HCT116 (cell line): ENCODE data around the gene OTUD7B. TPM values are rescaled to one million over a fixed set of nuclear protein-coding genes. Genes with fewer than 3 reads are reported as not detected.

Source experiments
- ATAC-seq: fragments of 200-7000 bp; cut with Tn5 transposase; 2 replicates; pipeline ENCODE4 v1.9.1; 2020; ENCODE audit warnings: mild to moderate bottlenecking, moderate library complexity
- BruUV-seq: library from RNA; stranded (reverse); fragments of 400-500 nt; replicated peaks from 2 replicates; lab custom pipeline; 2021; lab: Mats Ljungman, UMichigan
- CTCF ChIA-PET: fragments of 300-600 bp; sonication (Branson Sonifier 250); formaldehyde crosslinking; loops from one replicate; lab custom pipeline; 2021; ENCODE audit warnings: antibody characterized with exemption; lab: Charles Lee
- POLR2A ChIA-PET: fragments of 300-600, 350-600 bp; sonication (Branson Sonifier 250); formaldehyde crosslinking; loops from one replicate; lab custom pipeline; 2021; ENCODE audit warnings: antibody characterized with exemption; lab: Charles Lee
- RAD21 ChIA-PET, 2 experiments: fragments of 300-600 bp; sonication (Branson Sonifier 250); formaldehyde crosslinking; loops; one replicate each; lab custom pipeline; 2023; ENCODE audit warnings: low total read pairs in 2 of 2; ENCODE audit not compliant: uncharacterized antibody in 2 of 2, unreplicated experiment in 2 of 2, low non-redundant PET in 1 of 2; lab: Charles Lee
- DNase-seq: peaks from one replicate; pipeline ENCODE4 v3.0.0-alpha.2; 2010; ENCODE audit warnings: low read depth, low spot score
- H2AFZ ChIP-seq: fragments of 200-600 bp; shearing (Covaris generic), sonication (generic); 2 replicates; pipeline ENCODE4 v1.6.1; 2017; ENCODE audit warnings: low read depth, mixed run types, mixed read lengths, antibody characterized with exemption, low read length; ENCODE audit not compliant: poor library complexity, severe bottlenecking
- H3K27ac ChIP-seq: 2 replicates; pipeline ENCODE4 v1.5.1; 2012; ENCODE audit warnings: low read depth, low read length
- H3K27me3 ChIP-seq: fragments of 200-600 bp; sonication (generic); 2 replicates; pipeline ENCODE4 v1.6.1; 2016; ENCODE audit warnings: mixed run types, low read length, mixed read lengths; ENCODE audit not compliant: insufficient read depth
- H3K36me3 ChIP-seq, 2 experiments: fragments of 200-500 bp in 1 of 2; fragments of 200-600 bp in 1 of 2; sonication (Bioruptor generic) in 1 of 2; sonication (generic) in 1 of 2; 2 replicates each; pipeline versions ENCODE4 v1.5.1 to v1.6.1; 2014 to 2016; ENCODE audit warnings: low read length in 2 of 2, inconsistent platforms in 1 of 2, mixed read lengths in 1 of 2, mixed run types in 1 of 2; ENCODE audit not compliant: insufficient read depth in 2 of 2, control insufficient read depth in 1 of 2
- H3K4me1 ChIP-seq, 2 experiments: fragments of 200-600 bp in 1 of 2; sonication (generic) in 1 of 2; 2 replicates each; pipeline versions ENCODE4 v1.5.1 to v1.6.1; 2012 to 2017; ENCODE audit warnings: low read length in 2 of 2, inconsistent platforms in 1 of 2, mild to moderate bottlenecking in 1 of 2, mixed read lengths in 1 of 2, mixed run types in 1 of 2, moderate library complexity in 1 of 2; ENCODE audit not compliant: insufficient read depth in 2 of 2, control insufficient read depth in 1 of 2
- H3K4me2 ChIP-seq: fragments of 200-600 bp; sonication (generic); 2 replicates; pipeline ENCODE4 v1.6.1; 2017; ENCODE audit warnings: mixed run types, low read length, mixed read lengths
- H3K4me3 ChIP-seq, 2 experiments: fragments of 200-600 bp in 1 of 2; sonication (generic) in 1 of 2; replicated peaks in 1 of 2; 2 replicates each; pipeline ENCODE4 v1.5.1; 2011 to 2016; ENCODE audit warnings: low read length in 2 of 2, control low read depth in 1 of 2, low read depth in 1 of 2, mild to moderate bottlenecking in 1 of 2, mixed read lengths in 1 of 2, mixed run types in 1 of 2
- H3K79me2 ChIP-seq: fragments of 200-600 bp; sonication (generic); 2 replicates; pipeline ENCODE4 v1.6.1; 2017; ENCODE audit warnings: mild to moderate bottlenecking, mixed run types, low read length, moderate library complexity, mixed read lengths; ENCODE audit not compliant: insufficient read depth
- H3K9ac ChIP-seq: fragments of 200-600 bp; sonication (generic); 2 replicates; pipeline ENCODE4 v1.6.1; 2016; ENCODE audit warnings: low read length, mixed read lengths
- H3K9me2 ChIP-seq: fragments of 200-600 bp; sonication (generic), shearing (Covaris generic); 2 replicates; pipeline ENCODE4 v1.6.1; 2017; ENCODE audit warnings: mixed run types, mild to moderate bottlenecking, moderate library complexity; ENCODE audit not compliant: insufficient read depth
- H3K9me3 ChIP-seq, 2 experiments: fragments of 200-500 bp in 1 of 2; fragments of 200-600 bp in 1 of 2; sonication (Bioruptor generic) in 1 of 2; sonication (generic) in 1 of 2; 2 replicates each; pipeline ENCODE4 v1.6.1; 2014 to 2017; ENCODE audit warnings: low read length in 2 of 2, mixed read lengths in 2 of 2, inconsistent platforms in 1 of 2, low read depth in 1 of 2, mild to moderate bottlenecking in 1 of 2, mixed run types in 1 of 2, moderate library complexity in 1 of 2; ENCODE audit not compliant: control insufficient read depth in 1 of 2, insufficient read depth in 1 of 2
- H4K20me1 ChIP-seq: fragments of 200-600 bp; sonication (generic), shearing (Covaris generic); 2 replicates; pipeline ENCODE4 v1.6.1; 2017; ENCODE audit warnings: mixed run types, mild to moderate bottlenecking, moderate library complexity; ENCODE audit not compliant: insufficient read depth
- EGR1 ChIP-seq: IDR thresholded peaks from 2 replicates; pipeline ENCODE4 v1.6.1; 2012; ENCODE audit warnings: low read depth
- ELF1 ChIP-seq: IDR thresholded peaks from 2 replicates; pipeline ENCODE4 v1.6.1; 2012; ENCODE audit warnings: low read depth, borderline replicate concordance
- EZH2 ChIP-seq: fragments of 200-600 bp; sonication (generic); IDR thresholded peaks from 2 replicates; pipeline ENCODE4 v1.6.1; 2017; ENCODE audit warnings: antibody characterized with exemption, mixed run types
- FOSL1 ChIP-seq: IDR thresholded peaks from 2 replicates; pipeline ENCODE4 v1.6.1; 2012; ENCODE audit warnings: low read depth
- POLR2A ChIP-seq: IDR thresholded peaks from 2 replicates; pipeline ENCODE4 v1.7.0; 2011; ENCODE audit warnings: borderline replicate concordance; ENCODE audit not compliant: insufficient read depth, insufficient read length; ENCODE audit errors: extremely low read depth
- SIN3A ChIP-seq: IDR thresholded peaks from 2 replicates; pipeline ENCODE4 v1.6.1; 2012; ENCODE audit warnings: low read depth
- intact Hi-C: fragments of 100-400 bp; cut with micrococcal nuclease; formaldehyde crosslinking; loops from 2 replicates; pipeline ENCODE4 v1.10.0; 2022
- total RNA-seq: library from RNA; stranded (reverse); gene quantifications from one replicate; pipeline ENCODE4 v1.2.1, GENCODE V29; 2021; ENCODE audit not compliant: unreplicated experiment

OTUD7B gene
- total RNA-seq, 1 experiment from 2014 or later = 23.7 TPM

DNA sequence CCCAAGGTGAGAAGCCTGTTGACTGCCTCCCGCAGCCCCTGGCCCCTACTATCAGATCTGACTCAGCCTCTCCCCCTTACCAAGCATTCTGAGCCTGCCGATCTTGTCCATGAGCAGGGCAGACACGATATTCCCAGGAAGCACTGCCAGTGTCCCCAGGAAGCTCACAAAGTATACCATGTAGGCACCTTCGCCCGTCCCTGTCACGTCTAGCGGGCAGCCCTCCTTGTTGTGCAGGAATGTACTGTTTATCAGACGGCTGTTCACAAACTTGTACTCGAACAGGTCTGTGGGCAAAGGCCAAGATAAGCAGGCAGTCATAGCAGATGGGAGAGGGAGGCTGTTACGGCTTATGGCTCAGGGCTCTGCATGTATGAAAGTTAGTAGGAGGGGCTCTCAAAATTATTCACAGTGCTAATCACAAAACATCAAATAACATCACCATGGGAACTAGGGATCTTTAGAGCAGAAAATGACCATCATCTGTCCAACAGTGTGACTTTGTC, 103.9 kb downstream of the OTUD7B start:
- no peaks in the 10 kb centered on the region for H3K79me2 ChIP-seq
- CTCF ChIA-PET = no interaction called here
- DNase-seq (no peak), ATAC-seq (no peak)
- H3K27ac ChIP-seq = no peak overlapping the region
- POLR2A ChIA-PET = no interaction called here
- TF ChIP-seq EGR1 = no peak
- no peak for TF ChIP-seq ELF1
- H3K9me2 ChIP-seq = no peaks in the 10 kb centered on the region
- no peaks in the 10 kb centered on the region for H3K27me3 ChIP-seq
- H3K9ac ChIP-seq = no peak overlapping the region
- RAD21 ChIA-PET = no interaction called here
- no peaks in the 10 kb centered on the region for H3K4me1 ChIP-seq
- no peak overlapping the region for H3K4me3 ChIP-seq
- intact Hi-C loops = no loop called here
- H3K4me2 ChIP-seq = no peak overlapping the region
- no peaks in the 10 kb centered on the region for H4K20me1 ChIP-seq
- no TSS peak for BruUV-seq
- no peak overlapping the region for H2AFZ ChIP-seq
- H3K9me3 ChIP-seq = no peaks in the 10 kb centered on the region
- no peaks in the 10 kb centered on the region for H3K36me3 ChIP-seq

DNA sequence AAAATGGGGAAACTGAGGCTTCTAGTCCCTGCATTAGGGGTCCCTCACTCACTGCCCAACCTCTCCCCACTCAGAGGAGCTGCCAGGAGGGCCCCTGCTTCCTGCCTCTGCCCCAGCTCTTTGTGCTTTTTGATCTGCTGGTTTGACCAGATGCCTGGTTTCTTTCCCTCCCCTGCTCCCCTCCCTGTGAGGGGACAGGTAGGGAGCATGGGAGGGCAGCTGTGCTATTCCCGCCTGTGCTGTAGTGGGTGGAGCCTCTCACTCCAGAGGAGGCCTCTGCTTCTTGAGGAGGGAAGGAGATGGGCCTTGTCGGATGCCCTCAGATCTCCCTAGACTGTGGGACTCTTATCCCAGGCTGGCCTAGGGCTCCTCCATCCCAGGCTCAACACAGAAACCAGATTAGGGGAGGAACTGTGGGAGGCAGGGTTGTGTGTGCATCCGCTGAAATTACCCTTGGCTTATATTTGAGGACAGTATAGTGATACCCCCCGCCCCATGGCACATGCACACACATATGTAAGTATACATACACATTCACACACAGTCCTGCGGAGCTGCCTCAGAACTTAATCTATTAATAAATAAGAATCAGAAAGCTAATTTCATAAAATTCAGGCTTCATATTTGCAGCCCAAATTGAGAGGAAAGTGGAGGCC, 106.6 kb downstream of the OTUD7B start:
- no peak overlapping the region for H2AFZ ChIP-seq
- CTCF ChIA-PET = no interaction called here
- TF ChIP-seq SIN3A (no peak), FOSL1 (no peak), POLR2A (no peak), EZH2 (no peak)
- no peaks in the 10 kb centered on the region for H3K27me3 ChIP-seq
- H3K79me2 ChIP-seq = peaks cover 8% of the 10 kb centered on the region
- H3K27ac ChIP-seq = no peak overlapping the region
- no peak overlapping the region for H3K4me2 ChIP-seq
- POLR2A ChIA-PET = no interaction called here
- no TSS peak for BruUV-seq
- no peak overlapping the region for H3K9ac ChIP-seq
- intact Hi-C loops = no loop called here
- no peaks in the 10 kb centered on the region for H3K9me3 ChIP-seq
- H3K4me1 ChIP-seq = peaks cover 0 to 14% of the 10 kb centered on the region in 2 experiments; a peak in 2 of 4 replicates
- no peaks in the 10 kb centered on the region; a peak in 1 of 4 replicates for H3K36me3 ChIP-seq
- no peaks in the 10 kb centered on the region for H3K9me2 ChIP-seq
- no peaks in the 10 kb centered on the region for H4K20me1 ChIP-seq
- ATAC-seq (no peak), DNase-seq (no peak)
- RAD21 ChIA-PET = interaction anchor here in 1 of 2 experiments (0.6 kb wide), 1 partner anchor 1054 kb away, joined by 3 read pairs; no protein-coding TSS in a partner anchor
- H3K4me3 ChIP-seq = no peak overlapping the region
